Kidney (tissue), 14 donors: ENCODE measurements around the gene NKD2. TPM values are rescaled to one million over a fixed set of nuclear protein-coding genes. Genes with fewer than 3 reads are reported as not detected.

ENCODE experiments used
- DNase-seq, 5 donors: peaks; one replicate each; pipeline ENCODE4 v3.0.0-alpha.2; 2013 to 2020
- FAIRE-seq: peaks from 2 replicates; lab custom pipeline; 2012; peaks lifted over from hg19 to GRCh38; lab: Jason Lieb, UNC
- H3K27ac ChIP-seq, 2 donors: one replicate each; pipeline ENCODE4 v1.7.0; 2013; ENCODE audit warnings: low read depth in 2 of 2, low read length in 2 of 2, inconsistent platforms in 1 of 2
- H3K27me3 ChIP-seq: one replicate; pipeline ENCODE4 v1.7.1; 2013; ENCODE audit warnings: low read length, inconsistent platforms; ENCODE audit not compliant: control insufficient read depth, insufficient read depth
- H3K36me3 ChIP-seq, 3 donors: one replicate each; pipeline versions ENCODE4 v1.7.0 to v1.7.1; 2013; ENCODE audit warnings: low read length in 3 of 3, control low read depth in 1 of 3, inconsistent platforms in 1 of 3; ENCODE audit not compliant: insufficient read depth in 3 of 3, control insufficient read depth in 2 of 3
- H3K4me1 ChIP-seq, 3 donors: one replicate each; pipeline versions ENCODE4 v1.7.0 to v1.7.1; 2013; ENCODE audit warnings: low read length in 3 of 3, inconsistent platforms in 1 of 3, low read depth in 1 of 3; ENCODE audit not compliant: control insufficient read depth in 2 of 3, insufficient read depth in 2 of 3
- H3K4me3 ChIP-seq, 3 donors: one replicate each; pipeline versions ENCODE4 v1.7.0 to v1.8.1; 2013; ENCODE audit warnings: low read length in 3 of 3, control low read depth in 1 of 3, inconsistent platforms in 1 of 3
- H3K9ac ChIP-seq, 3 donors: one replicate each; pipeline versions ENCODE4 v1.7.0 to v1.7.1; 2013; ENCODE audit warnings: low read length in 3 of 3, control low read depth in 1 of 3, inconsistent platforms in 1 of 3
- H3K9me3 ChIP-seq, 3 donors: one replicate each; pipeline versions ENCODE4 v1.7.0 to v1.7.1; 2013; ENCODE audit warnings: low read length in 3 of 3, control low read depth in 1 of 3, inconsistent platforms in 1 of 3; ENCODE audit not compliant: control insufficient read depth in 2 of 3, insufficient read depth in 1 of 3
- intact Hi-C: fragments of 100-400 bp; cut with DNase I; formaldehyde crosslinking; loops from one replicate; pipeline ENCODE4 v1.11.1; 2022
- polyA plus RNA-seq: library from polyadenylated mRNA; stranded (reverse); fragments of 350-450 nt; fragmentation: Illumina TruSeq; extraction: RNeasy Lipid Tissue Mini Kit (QIAGEN cat#74804); gene quantifications from one replicate; pipeline ENCODE4 v1.2.3, GENCODE V29; 2014; ENCODE audit warnings: low read depth, low replicate concordance; ENCODE audit not compliant: insufficient read depth
- total RNA-seq: library from RNA; stranded (reverse); fragmentation: NEBNext Ultra II Directional; extraction: Animal tissue kit (Norgen Biotek cat#: 25700); gene quantifications from one replicate; pipeline ENCODE4 v1.2.1, GENCODE V29; 2021
- TF ChIP-seq, protein P1 (sequence below): IDR thresholded peaks from 3 replicates; pipeline ENCODE4 v1.5.1; 2012; ENCODE audit warnings: mild to moderate bottlenecking, moderate library complexity, borderline replicate concordance; ENCODE audit not compliant: insufficient read depth; ENCODE audit errors: extremely low read depth
- donor health status: control.
- donor health status: control.
- donor health status: control.
- donor health status: control.
- donor health status: control.
- donor health status: DM: yes; HTN: yes; CAD: no.
- donor health status: Normal renal cell carcinoma (clear cell type).

The NKD2 gene
- total and polyA plus RNA-seq, 2 donors from 2014 or later, result 7.9 to 14.1 TPM

DNA sequence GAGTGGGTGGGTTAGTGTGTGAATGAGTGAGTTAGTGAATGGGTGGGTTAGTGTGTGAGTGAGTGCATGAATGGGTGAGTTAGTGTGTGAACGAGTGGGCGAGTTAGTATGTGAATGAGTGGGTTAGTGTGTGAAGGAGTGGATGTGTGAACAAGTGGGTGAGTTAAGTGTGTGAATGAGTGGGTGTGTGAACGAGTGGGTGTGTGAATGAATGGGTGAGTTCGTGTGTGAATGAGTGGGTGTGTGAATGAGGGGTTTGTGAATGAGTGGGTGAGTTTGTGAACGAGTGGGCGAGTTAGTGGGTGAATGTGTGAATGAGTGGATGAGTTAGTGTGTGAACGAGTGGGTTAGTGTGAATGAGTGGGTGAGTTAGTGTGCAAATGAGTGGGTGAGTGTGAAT lies 34.0 kb downstream of the NKD2 start:
- no peak overlapping the region for H3K9ac ChIP-seq
- H3K27ac ChIP-seq, result no peak overlapping the region
- H3K4me3 ChIP-seq, result no peak overlapping the region
- H3K9me3 ChIP-seq, result peaks cover 0 to 3% (median 0%) of the 10 kb centered on the region in 3 donors
- H3K27me3 ChIP-seq, result no peaks in the 10 kb centered on the region
- H3K4me1 ChIP-seq, result no peaks in the 10 kb centered on the region
- DNase-seq (no peak), FAIRE-seq (no peak)
- TF ChIP-seq, protein P1, sequence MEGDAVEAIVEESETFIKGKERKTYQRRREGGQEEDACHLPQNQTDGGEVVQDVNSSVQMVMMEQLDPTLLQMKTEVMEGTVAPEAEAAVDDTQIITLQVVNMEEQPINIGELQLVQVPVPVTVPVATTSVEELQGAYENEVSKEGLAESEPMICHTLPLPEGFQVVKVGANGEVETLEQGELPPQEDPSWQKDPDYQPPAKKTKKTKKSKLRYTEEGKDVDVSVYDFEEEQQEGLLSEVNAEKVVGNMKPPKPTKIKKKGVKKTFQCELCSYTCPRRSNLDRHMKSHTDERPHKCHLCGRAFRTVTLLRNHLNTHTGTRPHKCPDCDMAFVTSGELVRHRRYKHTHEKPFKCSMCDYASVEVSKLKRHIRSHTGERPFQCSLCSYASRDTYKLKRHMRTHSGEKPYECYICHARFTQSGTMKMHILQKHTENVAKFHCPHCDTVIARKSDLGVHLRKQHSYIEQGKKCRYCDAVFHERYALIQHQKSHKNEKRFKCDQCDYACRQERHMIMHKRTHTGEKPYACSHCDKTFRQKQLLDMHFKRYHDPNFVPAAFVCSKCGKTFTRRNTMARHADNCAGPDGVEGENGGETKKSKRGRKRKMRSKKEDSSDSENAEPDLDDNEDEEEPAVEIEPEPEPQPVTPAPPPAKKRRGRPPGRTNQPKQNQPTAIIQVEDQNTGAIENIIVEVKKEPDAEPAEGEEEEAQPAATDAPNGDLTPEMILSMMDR, result no peak
- intact Hi-C loops, result no loop called here
- no peaks in the 10 kb centered on the region for H3K36me3 ChIP-seq

DNA sequence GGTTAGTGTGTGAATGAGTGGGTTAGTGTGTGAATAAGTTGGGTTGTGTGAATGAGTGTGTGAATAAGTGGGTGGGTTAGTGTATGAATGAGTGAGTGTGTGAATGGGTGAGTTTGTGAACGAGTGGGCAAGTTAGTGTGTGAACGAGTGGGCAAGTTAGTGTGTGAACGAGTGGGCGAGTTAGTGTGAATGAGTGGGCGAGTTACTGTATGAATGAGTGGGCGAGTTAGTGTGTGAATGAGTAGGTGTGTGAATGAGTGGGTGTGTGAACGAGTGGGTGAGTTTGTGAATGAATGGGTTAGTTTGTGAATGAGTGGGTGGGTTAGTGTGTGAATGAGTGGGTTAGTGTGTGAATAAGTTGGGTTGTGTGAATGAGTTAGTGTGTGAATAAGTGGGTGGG lies 34.7 kb downstream of the NKD2 start:
- intact Hi-C loops, result no loop called here
- Histone ChIP-seq H3K36me3 (no peaks in the 10 kb centered on the region), H3K9me3 (peaks cover 0 to 3% (median 0%) of the 10 kb centered on the region in 3 donors), H3K4me1 (no peaks in the 10 kb centered on the region), H3K27me3 (no peaks in the 10 kb centered on the region), H3K9ac (no peak overlapping the region), H3K4me3 (no peak overlapping the region), H3K27ac (no peak overlapping the region)
- FAIRE-seq (no peak), DNase-seq (no peak)
- TF ChIP-seq, protein P1, result no peak

- H3K9ac ChIP-seq, result no peak overlapping the region
- peak overlapping the region in 1 of 3 donors; percentile 27 for H3K4me3 ChIP-seq
- intact Hi-C loops, result no loop called here
- H3K36me3 ChIP-seq, result no peaks in the 10 kb centered on the region
- H3K4me1 ChIP-seq, result no peaks in the 10 kb centered on the region
- peaks cover 0 to 3% (median 0%) of the 10 kb centered on the region in 3 donors for H3K9me3 ChIP-seq
- no peak overlapping the region for H3K27ac ChIP-seq
- DNase-seq (no peak), FAIRE-seq (no peak)
- TF ChIP-seq, protein P1, result no peak
- H3K27me3 ChIP-seq, result no peaks in the 10 kb centered on the region
These were observed 35.5 kb downstream of the NKD2 start for GRCh38 chr5:1044117-1044516.
